ENCODE measurements around the gene EPHA4. TPM values are rescaled to one million over a fixed set of nuclear protein-coding genes. Genes with fewer than 3 reads are reported as not detected.

The EPHA4 gene
- polyA plus RNA-seq, 1 of the 3 experiments (the other 2 are of a cell fraction): 0.90 TPM

DNA sequence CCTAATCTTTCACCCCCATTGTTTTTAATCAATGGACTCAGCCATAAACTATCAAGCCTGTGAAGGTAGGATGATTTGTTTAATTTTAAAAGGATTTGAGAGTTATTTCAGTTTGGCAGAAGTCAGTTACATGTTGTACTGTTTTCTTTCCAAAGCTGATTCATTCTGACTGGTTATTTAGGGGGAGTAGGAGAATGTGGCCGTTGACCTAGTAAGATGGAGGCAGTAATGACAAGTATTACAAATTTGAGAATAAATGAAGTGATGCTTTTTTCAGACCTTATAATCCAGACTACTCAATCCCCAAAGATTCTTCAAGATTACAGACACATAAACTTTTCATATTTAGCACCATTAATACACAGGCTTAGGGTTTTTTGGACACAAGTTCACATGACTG is 4.3 kb downstream of the EPHA4 start:
- 6% methylated on average over 1 of the region's 1 CpG for WGBS (ENCODE audit: low lambda C conversion rate)
- ChIA-PET CTCF (no interaction called here), POLR2A (no interaction called here)
- H3K4me1 ChIP-seq (ENCODE audit: control insufficient read depth in 1 of 2, insufficient read depth in 2 of 2, low read depth in 1 of 2, low read length in 1 of 2): peaks cover 0 to 8% of the 10 kb centered on the region in 2 experiments; a peak in 1 of 4 replicates
- H3F3A ChIP-seq (replicated peaks; ENCODE audit: insufficient read depth): peaks cover 5% of the 10 kb centered on the region
- no peak overlapping the region for H3K4me3 ChIP-seq (ENCODE audit: low read depth in 2 of 2, low read length in 1 of 2)
- H3K27me3 ChIP-seq (ENCODE audit: insufficient read depth): peaks cover 27% of the 10 kb centered on the region
- DNase-seq: no peak
- no peaks in the 10 kb centered on the region; the same call in 1 of the 2 replicates for H3K79me2 ChIP-seq (ENCODE audit: insufficient read depth)
- no peak overlapping the region for H2AFZ ChIP-seq (ENCODE audit: low read depth)
- no peak overlapping the region for H3K4me2 ChIP-seq
- H3K27ac ChIP-seq (ENCODE audit: low read depth in 2 of 2, low read length in 1 of 2): no peak overlapping the region
- H3K9ac ChIP-seq: no peak overlapping the region
- H4K20me1 ChIP-seq (ENCODE audit: insufficient read depth): no peaks in the 10 kb centered on the region
- no peaks in the 10 kb centered on the region for H3K9me3 ChIP-seq
- TF ChIP-seq RCOR1 (IDR thresholded peaks at IDR 0.05; ENCODE audit: low read length) (no peak), TEAD4 (IDR thresholded peaks at IDR 0.05; ENCODE audit: borderline replicate concordance, insufficient read depth) (no peak), RFX5 (IDR thresholded peaks at IDR 0.05; ENCODE audit: low read length) (no peak), IRF3 (IDR thresholded peaks at IDR 0.05; ENCODE audit: low read depth, low read length) (no peak), CTCF (IDR thresholded peaks at IDR 0.05) (no peak), GATA2 (CRISPR knock-in tag; IDR thresholded peaks at IDR 0.05) (no peak)
- no peaks in the 10 kb centered on the region for H3K36me3 ChIP-seq (replicated peaks in 1 of 2; ENCODE audit: control insufficient read depth in 1 of 2, insufficient read depth in 2 of 2, low read length in 1 of 2)
- H3K9me2 ChIP-seq: no peaks in the 10 kb centered on the region

DNA sequence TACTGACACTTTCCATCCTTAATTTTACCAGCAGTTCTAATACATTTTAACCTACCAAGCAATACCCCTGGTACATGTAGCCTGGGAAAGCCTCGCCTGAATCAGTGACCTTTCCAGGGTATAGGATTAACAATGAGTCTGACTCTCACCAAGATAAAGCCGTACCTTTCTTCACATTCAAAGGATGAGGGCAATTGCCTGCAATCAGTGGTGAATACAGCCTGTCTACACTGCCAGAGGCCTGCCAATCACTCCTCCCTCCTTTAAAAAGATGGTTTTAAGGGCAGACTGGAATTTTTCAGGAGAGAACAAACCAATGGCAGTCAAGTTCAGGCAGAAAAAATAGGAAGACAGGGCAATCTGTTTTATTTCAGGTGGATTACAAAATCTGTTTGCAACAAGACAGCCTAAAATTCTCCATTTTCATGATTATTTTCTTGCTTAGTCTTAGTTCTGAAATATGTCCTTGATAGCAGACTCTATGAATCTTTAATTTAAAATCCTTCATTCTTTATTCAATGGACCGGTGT is 4.8 kb downstream of the EPHA4 start:
- Histone ChIP-seq H3F3A (replicated peaks; ENCODE audit: insufficient read depth) (no peaks in the 10 kb centered on the region), H3K9me2 (no peaks in the 10 kb centered on the region), H3K4me1 (ENCODE audit: control insufficient read depth in 1 of 2, insufficient read depth in 2 of 2, low read depth in 1 of 2, low read length in 1 of 2) (peaks cover 0 to 8% of the 10 kb centered on the region in 2 experiments; a peak in 1 of 4 replicates), H3K4me3 (ENCODE audit: low read depth in 2 of 2, low read length in 1 of 2) (no peak overlapping the region), H3K36me3 (replicated peaks in 1 of 2; ENCODE audit: control insufficient read depth in 1 of 2, insufficient read depth in 2 of 2, low read length in 1 of 2) (no peaks in the 10 kb centered on the region), H3K9ac (no peak overlapping the region), H3K4me2 (no peak overlapping the region), H3K27ac (ENCODE audit: low read depth in 2 of 2, low read length in 1 of 2) (no peak overlapping the region), H3K9me3 (no peaks in the 10 kb centered on the region), H3K27me3 (ENCODE audit: insufficient read depth) (peaks cover 27% of the 10 kb centered on the region), H4K20me1 (ENCODE audit: insufficient read depth) (no peaks in the 10 kb centered on the region), H2AFZ (ENCODE audit: low read depth) (no peak overlapping the region), H3K79me2 (ENCODE audit: insufficient read depth) (no peaks in the 10 kb centered on the region; the same call in 1 of the 2 replicates)
- CTCF ChIA-PET: no interaction called here
- WGBS (ENCODE audit: low lambda C conversion rate): 3% methylated on average over 3 of the region's 3 CpGs
- no peak for TF ChIP-seq MXI1 (IDR thresholded peaks at IDR 0.05; ENCODE audit: low read depth, low read length)
- TF ChIP-seq, protein P1, sequence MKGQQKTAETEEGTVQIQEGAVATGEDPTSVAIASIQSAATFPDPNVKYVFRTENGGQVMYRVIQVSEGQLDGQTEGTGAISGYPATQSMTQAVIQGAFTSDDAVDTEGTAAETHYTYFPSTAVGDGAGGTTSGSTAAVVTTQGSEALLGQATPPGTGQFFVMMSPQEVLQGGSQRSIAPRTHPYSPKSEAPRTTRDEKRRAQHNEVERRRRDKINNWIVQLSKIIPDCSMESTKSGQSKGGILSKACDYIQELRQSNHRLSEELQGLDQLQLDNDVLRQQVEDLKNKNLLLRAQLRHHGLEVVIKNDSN (IDR thresholded peaks at IDR 0.05; ENCODE audit: borderline replicate concordance, low read depth): no peak
- TF ChIP-seq CTCF (IDR thresholded peaks at IDR 0.05): no peak
- TF ChIP-seq, protein P2, sequence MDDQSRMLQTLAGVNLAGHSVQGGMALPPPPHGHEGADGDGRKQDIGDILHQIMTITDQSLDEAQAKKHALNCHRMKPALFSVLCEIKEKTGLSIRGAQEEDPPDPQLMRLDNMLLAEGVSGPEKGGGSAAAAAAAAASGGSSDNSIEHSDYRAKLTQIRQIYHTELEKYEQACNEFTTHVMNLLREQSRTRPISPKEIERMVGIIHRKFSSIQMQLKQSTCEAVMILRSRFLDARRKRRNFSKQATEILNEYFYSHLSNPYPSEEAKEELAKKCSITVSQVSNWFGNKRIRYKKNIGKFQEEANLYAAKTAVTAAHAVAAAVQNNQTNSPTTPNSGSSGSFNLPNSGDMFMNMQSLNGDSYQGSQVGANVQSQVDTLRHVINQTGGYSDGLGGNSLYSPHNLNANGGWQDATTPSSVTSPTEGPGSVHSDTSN (IDR thresholded peaks at IDR 0.05): no peak
- no peak for TF ChIP-seq EP300 (IDR thresholded peaks at IDR 0.05; ENCODE audit: borderline replicate concordance in 1 of 2, low read depth in 1 of 2, low read length in 1 of 2)
- TF ChIP-seq GATA2 (CRISPR knock-in tag; IDR thresholded peaks at IDR 0.05): no peak
- no peak for TF ChIP-seq RCOR1 (IDR thresholded peaks at IDR 0.05; ENCODE audit: low read length)
- no peak for TF ChIP-seq EZH2phosphoT487 (IDR thresholded peaks at IDR 0.05; ENCODE audit: borderline replicate concordance, low read depth)
- TF ChIP-seq SMC3 (IDR thresholded peaks at IDR 0.05; ENCODE audit: low read depth, low read length): no peak
- no peak for TF ChIP-seq RAD21 (IDR thresholded peaks at IDR 0.05; ENCODE audit: low read length)
- POLR2A ChIA-PET: no interaction called here
- DNase-seq: no peak
